GM10266 (cell line): Measurements from ENCODE around the gene MIB2.
A peak's percentile ranks its signal among the peaks of the same experiment; 100 is the strongest.

Source experiments
- DNase-seq: peaks from one replicate; pipeline ENCODE4 v3.0.0; 2012; ENCODE audit errors: extremely low spot score
- CTCF ChIP-seq: IDR thresholded peaks from 2 replicates; pipeline ENCODE4 v1.5.1; 2012; ENCODE audit warnings: mild to moderate bottlenecking, low read depth; ENCODE audit not compliant: control insufficient read depth, insufficient read depth; ENCODE audit errors: missing control alignments

MIB2 gene

GRCh38 chr1:1617516-1617915 lies 2.2 kb downstream of the MIB2 start:
- DNase-seq, result no peak
- TF ChIP-seq CTCF, result no peak

GRCh38 chr1:1617925-1618324 lies 2.6 kb downstream of the MIB2 start:
- no peak for DNase-seq
- no peak for TF ChIP-seq CTCF

- no peak for DNase-seq
- no peak for TF ChIP-seq CTCF
These were observed 3.2 kb downstream of the MIB2 start for GRCh38 chr1:1618396-1619068.

- TF ChIP-seq CTCF, result peak; percentile 29
- DNase-seq, result no peak
These were observed 4.6 kb downstream of the MIB2 start for GRCh38 chr1:1619917-1620361.

GRCh38 chr1:1620433-1621139 lies 5.3 kb downstream of the MIB2 start:
- DNase-seq, result no peak
- no peak for TF ChIP-seq CTCF

GRCh38 chr1:1621173-1622009 lies 6.1 kb downstream of the MIB2 start:
- no peak for DNase-seq
- TF ChIP-seq CTCF, result no peak
